ENCODE results near the gene H3-3A. TPM values are rescaled to one million over a fixed set of nuclear protein-coding genes. Genes with fewer than 3 reads are reported as not detected.

The H3-3A gene
- total and polyA plus RNA-seq, 2 experiments from 2014 or later = 528 to 617 TPM

GRCh38 chr1:226076378-226076777, 13.9 kb downstream of the H3-3A start:
- Histone ChIP-seq H3K9me2 (replicated peaks; ENCODE audit: insufficient read depth) (no peaks in the 10 kb centered on the region), H2AFZ (no peak overlapping the region), H3K9me3 (ENCODE audit: low read depth) (no peaks in the 10 kb centered on the region), H3K27ac (no peak overlapping the region), H3K4me3 (no peak overlapping the region), H3K36me3 (replicated peaks; ENCODE audit: insufficient read depth, low read depth) (peaks cover 5% of the 10 kb centered on the region), H3K4me1 (ENCODE audit: insufficient read depth) (no peaks in the 10 kb centered on the region), H3K27me3 (no peaks in the 10 kb centered on the region), H3K4me2 (no peak overlapping the region), H3K79me2 (peaks cover 12% of the 10 kb centered on the region), H4K20me1 (ENCODE audit: insufficient read depth, poor library complexity, severe bottlenecking) (peaks cover 13% of the 10 kb centered on the region)
- DNase-seq (ENCODE audit: low spot score) = no peak
- TF ChIP-seq EZH2phosphoT487 (IDR thresholded peaks at IDR 0.05; ENCODE audit: low read depth, severe bottlenecking, unreplicated experiment) = no peak
- TF ChIP-seq, protein P1, sequence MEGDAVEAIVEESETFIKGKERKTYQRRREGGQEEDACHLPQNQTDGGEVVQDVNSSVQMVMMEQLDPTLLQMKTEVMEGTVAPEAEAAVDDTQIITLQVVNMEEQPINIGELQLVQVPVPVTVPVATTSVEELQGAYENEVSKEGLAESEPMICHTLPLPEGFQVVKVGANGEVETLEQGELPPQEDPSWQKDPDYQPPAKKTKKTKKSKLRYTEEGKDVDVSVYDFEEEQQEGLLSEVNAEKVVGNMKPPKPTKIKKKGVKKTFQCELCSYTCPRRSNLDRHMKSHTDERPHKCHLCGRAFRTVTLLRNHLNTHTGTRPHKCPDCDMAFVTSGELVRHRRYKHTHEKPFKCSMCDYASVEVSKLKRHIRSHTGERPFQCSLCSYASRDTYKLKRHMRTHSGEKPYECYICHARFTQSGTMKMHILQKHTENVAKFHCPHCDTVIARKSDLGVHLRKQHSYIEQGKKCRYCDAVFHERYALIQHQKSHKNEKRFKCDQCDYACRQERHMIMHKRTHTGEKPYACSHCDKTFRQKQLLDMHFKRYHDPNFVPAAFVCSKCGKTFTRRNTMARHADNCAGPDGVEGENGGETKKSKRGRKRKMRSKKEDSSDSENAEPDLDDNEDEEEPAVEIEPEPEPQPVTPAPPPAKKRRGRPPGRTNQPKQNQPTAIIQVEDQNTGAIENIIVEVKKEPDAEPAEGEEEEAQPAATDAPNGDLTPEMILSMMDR (IDR thresholded peaks at IDR 0.05; ENCODE audit: poor library complexity) = no peak
- TF ChIP-seq EZH2 (IDR thresholded peaks at IDR 0.05; ENCODE audit: borderline replicate concordance) = no peak
- 95% methylated on average over 6 of the region's 6 CpGs for WGBS (ENCODE audit: low lambda C conversion rate, missing lambda C conversion rate)

GRCh38 chr1:226078374-226078773, 15.9 kb downstream of the H3-3A start:
- 75% methylated on average over 9 of the region's 9 CpGs for WGBS (ENCODE audit: low lambda C conversion rate, missing lambda C conversion rate)
- Histone ChIP-seq H3K27me3 (no peaks in the 10 kb centered on the region), H3K27ac (no peak overlapping the region), H3K9me2 (replicated peaks; ENCODE audit: insufficient read depth) (no peaks in the 10 kb centered on the region), H3K4me1 (ENCODE audit: insufficient read depth) (peaks cover 4% of the 10 kb centered on the region), H3K4me3 (no peak overlapping the region), H2AFZ (no peak overlapping the region), H3K9me3 (ENCODE audit: low read depth) (no peaks in the 10 kb centered on the region), H3K36me3 (replicated peaks; ENCODE audit: insufficient read depth, low read depth) (no peaks in the 10 kb centered on the region), H4K20me1 (ENCODE audit: insufficient read depth, poor library complexity, severe bottlenecking) (no peaks in the 10 kb centered on the region), H3K4me2 (no peak overlapping the region), H3K79me2 (no peaks in the 10 kb centered on the region)
- TF ChIP-seq EZH2 (IDR thresholded peaks at IDR 0.05; ENCODE audit: borderline replicate concordance) (no peak), EZH2phosphoT487 (IDR thresholded peaks at IDR 0.05; ENCODE audit: low read depth, severe bottlenecking, unreplicated experiment) (no peak)
- TF ChIP-seq, protein P1 (IDR thresholded peaks at IDR 0.05; ENCODE audit: poor library complexity) = no peak
- DNase-seq (ENCODE audit: low spot score) = no peak

GRCh38 chr1:226082587-226082917, 20.0 kb downstream of the H3-3A start:
- peak overlapping the region; percentile 66 for H3K4me3 ChIP-seq
- no peak overlapping the region for H3K27ac ChIP-seq
- no peaks in the 10 kb centered on the region for H3K27me3 ChIP-seq
- no peaks in the 10 kb centered on the region for H3K9me3 ChIP-seq (ENCODE audit: low read depth)
- H4K20me1 ChIP-seq (ENCODE audit: insufficient read depth, poor library complexity, severe bottlenecking) = no peaks in the 10 kb centered on the region
- no peaks in the 10 kb centered on the region for H3K9me2 ChIP-seq (replicated peaks; ENCODE audit: insufficient read depth)
- no peaks in the 10 kb centered on the region for H3K79me2 ChIP-seq
- DNase-seq (ENCODE audit: low spot score) = no peak
- peak overlapping the region; percentile 99 for H2AFZ ChIP-seq
- 76% methylated on average over 7 of the region's 7 CpGs for WGBS (ENCODE audit: low lambda C conversion rate, missing lambda C conversion rate)
- no peaks in the 10 kb centered on the region for H3K36me3 ChIP-seq (replicated peaks; ENCODE audit: insufficient read depth, low read depth)
- TF ChIP-seq EZH2 (IDR thresholded peaks at IDR 0.05; ENCODE audit: borderline replicate concordance) (no peak), EZH2phosphoT487 (IDR thresholded peaks at IDR 0.05; ENCODE audit: low read depth, severe bottlenecking, unreplicated experiment) (no peak)
- TF ChIP-seq, protein P1 (IDR thresholded peaks at IDR 0.05; ENCODE audit: poor library complexity) = no peak
- peak overlapping the region; percentile 91 for H3K4me2 ChIP-seq
- peaks cover 4% of the 10 kb centered on the region for H3K4me1 ChIP-seq (ENCODE audit: insufficient read depth)

- Histone ChIP-seq H3K27me3 (no peaks in the 10 kb centered on the region), H3K4me1 (ENCODE audit: insufficient read depth) (peaks cover 4% of the 10 kb centered on the region), H3K79me2 (no peaks in the 10 kb centered on the region), H3K9me3 (ENCODE audit: low read depth) (no peaks in the 10 kb centered on the region), H3K9me2 (replicated peaks; ENCODE audit: insufficient read depth) (no peaks in the 10 kb centered on the region), H2AFZ (peak overlapping the region; percentile 99), H4K20me1 (ENCODE audit: insufficient read depth, poor library complexity, severe bottlenecking) (no peaks in the 10 kb centered on the region), H3K4me2 (peak overlapping the region; percentile 91), H3K36me3 (replicated peaks; ENCODE audit: insufficient read depth, low read depth) (no peaks in the 10 kb centered on the region), H3K4me3 (peak overlapping the region; percentile 66), H3K27ac (peak overlapping the region; percentile 30)
- TF ChIP-seq, protein P1 (IDR thresholded peaks at IDR 0.05; ENCODE audit: poor library complexity) = no peak
- TF ChIP-seq EZH2 (IDR thresholded peaks at IDR 0.05; ENCODE audit: borderline replicate concordance) = no peak
- no peak for TF ChIP-seq EZH2phosphoT487 (IDR thresholded peaks at IDR 0.05; ENCODE audit: low read depth, severe bottlenecking, unreplicated experiment)
- 0% methylated on average over 14 of the region's 23 CpGs for WGBS (ENCODE audit: low lambda C conversion rate, missing lambda C conversion rate)
- peak; percentile 70 for DNase-seq (ENCODE audit: low spot score)
Measured at GRCh38 chr1:226082959-226083301, 20.4 kb downstream of the H3-3A start.
